SK-N-MC (cell line): Measurements from ENCODE around the gene INPP1.

Experiments used
- EZH2 ChIP-seq: fragments of 200-600 bp; sonication (generic); IDR thresholded peaks from one replicate; pipeline ENCODE4 v1.6.1; 2017; ENCODE audit warnings: antibody characterized with exemption
- POLR2AphosphoS5 ChIP-seq: IDR thresholded peaks from 2 replicates; pipeline ENCODE4 v1.6.1; 2012; ENCODE audit warnings: mild to moderate bottlenecking, low read depth, low read length, borderline replicate concordance

DNA sequence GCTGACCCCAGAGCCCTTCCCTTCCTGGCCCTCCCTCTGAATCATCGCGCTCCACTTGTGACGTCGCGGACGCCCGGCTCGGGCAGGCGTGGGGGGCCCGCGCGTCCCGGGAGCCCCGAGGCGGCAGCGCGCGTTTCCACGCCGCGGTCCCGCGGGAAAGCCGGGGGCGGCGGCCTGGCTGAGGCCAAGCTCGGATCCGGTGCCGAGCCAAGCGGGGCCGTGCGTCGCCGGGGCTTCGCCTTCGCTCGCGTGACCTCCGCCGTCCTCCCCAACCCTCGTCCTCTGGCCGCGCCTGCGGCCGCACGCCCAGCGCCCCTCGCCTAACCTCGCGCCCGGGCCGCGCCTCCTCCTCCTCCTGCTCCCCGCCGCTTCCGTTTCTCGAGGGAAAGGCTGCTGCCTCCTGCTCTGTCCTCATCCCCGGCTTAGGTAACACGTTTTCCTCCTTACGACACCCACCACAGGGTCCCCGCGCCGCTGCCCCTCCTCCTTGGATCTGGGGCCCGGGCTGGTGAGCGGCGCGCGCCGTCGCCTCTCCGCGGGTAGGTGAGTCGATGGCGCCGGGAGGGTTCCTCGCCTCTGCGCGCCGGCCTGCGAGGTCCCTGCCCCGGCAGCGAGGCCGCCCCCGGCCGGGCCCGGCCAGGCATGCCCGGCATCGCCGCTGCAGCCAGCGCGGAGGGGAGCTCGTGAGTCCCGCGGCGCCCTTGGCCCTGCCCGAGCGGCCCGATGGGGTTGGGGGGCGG, at the start of gene INPP1:
- TF ChIP-seq POLR2AphosphoS5 (no peak), EZH2 (no peak)
